Suppressor macrophage treated with lipopolysaccharide for 4 hours (primary cell): ENCODE results near the gene STEAP4.

Experiments
- DNase-seq: peaks from one replicate; pipeline ENCODE4 v3.0.0-alpha.2; 2020

STEAP4 gene

DNA sequence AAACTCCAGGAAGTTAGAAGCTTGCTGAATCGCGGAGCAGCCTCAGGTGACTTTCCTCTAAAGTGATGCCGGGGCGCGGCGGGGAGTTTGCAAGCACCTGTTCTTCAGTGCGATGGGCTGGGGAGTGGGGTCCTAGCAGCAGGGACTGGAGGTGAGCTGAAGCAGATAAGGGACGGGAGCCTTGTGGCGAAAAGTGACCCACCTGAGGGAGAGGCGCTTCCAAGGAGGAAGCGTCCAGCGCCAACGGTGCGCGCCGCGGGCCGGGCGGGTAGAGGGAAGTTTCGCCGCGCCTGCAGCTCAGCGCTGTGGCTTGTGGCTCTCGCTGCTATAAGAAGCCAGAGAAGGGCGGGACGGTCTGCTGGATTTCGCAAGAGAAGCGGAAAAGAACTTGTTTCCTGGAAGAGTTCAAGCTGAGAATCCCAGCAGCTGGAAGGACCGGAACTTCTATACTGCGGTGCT, at the start of gene STEAP4:
STEAP4 (minus strand) TSS at position 305 of the 459 bp plus-strand sequence. CDS start 22,625 bp downstream, outside the sequence.
- peak; percentile 87 for DNase-seq

- peak; percentile 44 for DNase-seq
Measured at GRCh38 chr7:88355011-88355410, 48.3 kb upstream of the STEAP4 start.

DNA sequence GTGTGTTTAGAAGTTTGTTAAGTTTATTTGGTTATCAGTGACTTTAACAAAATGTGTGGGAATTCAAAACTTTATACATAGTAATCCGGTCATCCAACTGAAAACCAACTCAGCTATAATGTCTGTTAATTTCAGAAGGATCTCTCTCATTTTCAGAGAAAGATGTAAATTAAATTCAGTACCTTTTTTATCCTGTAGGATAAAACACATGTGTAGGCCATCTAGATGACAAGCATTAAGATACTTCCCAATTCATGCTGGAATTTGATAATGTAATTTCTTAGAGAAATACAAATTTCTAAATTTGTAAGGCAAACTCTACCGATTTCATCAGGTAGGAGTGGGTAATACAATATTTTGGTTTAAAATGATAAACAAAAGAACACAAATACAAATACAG, 43.4 kb upstream of the STEAP4 start:
- DNase-seq = no peak

DNA sequence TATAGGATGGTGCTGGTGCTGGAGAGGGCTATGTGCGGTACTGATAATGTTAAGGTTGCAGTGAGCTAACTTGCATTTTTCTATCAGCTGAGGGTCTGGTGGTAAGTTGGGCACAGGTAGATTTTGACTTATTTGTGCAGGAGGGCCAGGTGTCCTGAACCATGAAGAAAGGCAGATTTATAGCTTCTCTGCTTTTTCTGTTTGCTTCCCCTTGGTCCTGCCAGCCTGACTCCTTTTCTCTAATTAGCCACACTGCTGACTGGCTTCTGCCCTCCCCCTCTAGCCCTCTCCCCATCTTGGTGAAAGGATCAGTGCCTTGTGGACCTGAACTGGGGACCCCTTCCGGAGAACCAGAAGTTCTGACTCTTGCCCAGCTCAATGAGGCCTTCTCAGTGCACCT, 40.8 kb upstream of the STEAP4 start:
- DNase-seq = no peak

DNA sequence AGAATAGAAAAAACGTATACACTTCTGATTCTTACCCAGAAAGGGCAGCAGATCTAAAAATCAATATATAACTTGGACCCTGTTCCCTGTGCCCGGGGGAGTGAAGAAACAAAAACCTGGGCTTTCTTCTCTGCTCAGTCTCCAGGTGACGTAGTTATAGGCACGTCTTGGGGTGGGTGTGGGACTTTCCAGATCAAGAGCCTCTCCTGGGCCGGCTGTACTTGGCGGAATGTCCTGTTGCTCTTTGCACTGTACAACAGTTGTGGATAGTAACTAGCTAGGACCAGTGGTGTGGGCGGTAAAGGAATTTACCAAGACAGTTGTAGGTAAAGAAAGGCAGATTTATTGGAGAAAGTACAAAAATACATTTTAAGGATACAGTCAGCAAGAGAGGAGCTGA, 40.4 kb upstream of the STEAP4 start:
- no peak for DNase-seq

DNA sequence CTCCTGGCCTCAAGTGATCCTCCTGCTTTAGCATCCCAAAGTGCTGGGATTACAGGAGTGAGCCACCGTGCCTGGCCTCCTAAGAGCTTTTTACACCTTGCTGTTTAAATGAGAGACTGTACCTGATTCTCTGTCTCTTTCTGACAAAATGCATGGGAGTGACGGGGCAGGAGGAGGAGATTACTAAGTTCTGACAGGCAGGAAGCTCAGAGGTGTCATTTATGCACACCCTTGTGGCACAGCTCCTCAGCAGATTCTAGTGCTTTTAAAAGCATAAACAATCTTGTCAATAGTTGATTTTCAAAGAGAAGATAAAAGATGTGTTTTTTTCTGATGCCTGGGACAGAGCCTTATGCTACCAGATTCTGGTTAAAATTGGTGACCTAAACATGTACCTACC, 39.7 kb upstream of the STEAP4 start:
- no peak for DNase-seq

DNA sequence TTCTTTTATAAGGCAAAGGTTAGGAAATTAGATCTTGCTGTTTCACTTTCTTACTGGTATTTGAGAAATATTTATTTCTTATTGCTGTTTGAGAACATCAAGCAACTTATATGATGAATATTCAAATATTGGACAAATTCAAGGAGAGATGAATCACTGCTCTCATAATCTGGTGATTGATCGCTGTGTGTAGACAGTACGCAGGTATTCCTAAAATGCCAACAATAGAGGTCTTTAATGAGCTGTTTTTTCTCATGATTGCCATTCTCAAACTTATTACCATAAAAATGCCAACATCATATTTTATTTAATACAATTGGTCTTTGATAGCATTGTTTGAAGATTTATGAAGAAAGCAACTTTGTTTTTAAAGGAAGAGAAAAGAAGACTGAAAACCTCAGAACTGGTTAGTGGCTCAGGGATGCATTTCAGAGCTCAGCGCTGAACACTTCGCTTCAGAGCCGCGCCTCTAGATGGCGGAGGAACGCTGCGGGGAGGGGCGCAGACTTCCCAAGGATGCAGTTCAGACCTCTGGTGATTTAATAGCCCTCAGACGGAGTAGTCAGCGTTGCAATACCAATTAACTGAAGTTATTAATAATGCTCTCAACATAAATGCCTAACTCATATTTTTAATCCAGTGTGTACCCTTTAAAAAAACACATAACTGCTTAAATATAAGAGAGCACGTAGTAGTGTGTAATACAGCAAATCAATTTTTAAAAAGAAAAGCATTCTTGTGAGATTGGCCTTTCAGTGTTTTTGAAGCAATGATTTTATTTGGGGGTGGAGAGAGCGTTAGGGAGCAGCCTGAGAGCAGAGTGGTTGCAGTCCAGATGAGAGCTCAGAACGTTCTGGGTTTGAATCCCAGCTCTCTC, 38.5 kb upstream of the STEAP4 start:
- peak; percentile 55 for DNase-seq

DNA sequence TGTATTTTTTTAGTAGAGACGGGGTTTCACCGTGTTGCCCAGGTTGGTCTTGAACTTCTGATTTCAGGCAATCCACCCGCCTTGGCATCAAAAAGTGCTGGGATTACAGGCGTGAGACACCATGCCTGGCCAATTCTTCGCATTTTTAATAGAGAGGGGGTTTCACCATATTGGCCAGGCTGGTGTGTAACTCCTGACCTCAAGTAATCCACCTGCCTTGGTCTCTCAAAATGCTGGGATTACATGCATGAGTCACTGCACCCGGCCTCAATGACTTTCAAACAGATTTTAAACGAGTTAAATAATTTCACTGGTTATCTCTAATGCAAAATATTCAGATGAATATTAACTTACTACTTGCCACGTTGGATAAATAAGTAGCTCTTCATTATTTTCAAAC, 37.6 kb upstream of the STEAP4 start:
- DNase-seq = no peak

DNA sequence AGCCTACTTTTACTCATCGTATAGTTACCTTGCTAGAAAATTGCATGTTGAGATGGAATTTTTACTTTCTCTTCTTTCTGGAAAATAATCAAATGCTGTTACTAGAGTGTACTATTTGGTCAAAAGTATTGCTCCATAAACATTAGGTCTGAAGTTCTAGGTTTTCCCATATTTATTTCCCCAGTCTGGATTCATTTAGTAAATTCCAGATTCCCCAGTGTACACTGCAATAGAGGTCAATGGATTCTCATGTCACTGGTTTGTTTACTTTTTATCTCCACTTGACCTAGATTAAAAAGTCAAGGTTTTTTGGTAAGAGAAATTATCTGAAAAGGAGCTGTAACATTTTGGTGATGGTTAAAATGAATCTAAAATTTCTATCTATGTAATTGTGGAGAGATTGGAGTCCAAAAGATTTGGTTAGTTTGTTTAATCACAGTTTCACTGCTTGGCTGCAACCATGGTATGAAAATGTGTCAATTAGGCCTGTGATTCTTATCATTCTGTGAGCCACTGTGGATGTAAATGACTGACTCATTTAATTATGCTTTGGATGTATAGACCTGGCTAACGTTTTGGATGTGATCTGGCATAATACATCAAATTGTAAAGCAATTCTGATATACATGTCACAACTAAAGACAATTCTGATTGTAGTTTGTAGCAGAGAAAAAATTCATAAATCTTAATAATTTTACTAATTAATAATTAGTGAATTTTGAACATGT, 32.7 kb upstream of the STEAP4 start:
- no peak for DNase-seq

- no peak for DNase-seq
Measured at GRCh38 chr7:88338503-88338902, 31.8 kb upstream of the STEAP4 start.

GRCh38 chr7:88337572-88337971, 30.9 kb upstream of the STEAP4 start:
- DNase-seq = peak; percentile 44

GRCh38 chr7:88331322-88331721, 24.6 kb upstream of the STEAP4 start:
- DNase-seq = no peak

GRCh38 chr7:88329532-88330463, 23.1 kb upstream of the STEAP4 start:
- no peak for DNase-seq

GRCh38 chr7:88328787-88329186, 22.1 kb upstream of the STEAP4 start:
- peak; percentile 61 for DNase-seq

DNA sequence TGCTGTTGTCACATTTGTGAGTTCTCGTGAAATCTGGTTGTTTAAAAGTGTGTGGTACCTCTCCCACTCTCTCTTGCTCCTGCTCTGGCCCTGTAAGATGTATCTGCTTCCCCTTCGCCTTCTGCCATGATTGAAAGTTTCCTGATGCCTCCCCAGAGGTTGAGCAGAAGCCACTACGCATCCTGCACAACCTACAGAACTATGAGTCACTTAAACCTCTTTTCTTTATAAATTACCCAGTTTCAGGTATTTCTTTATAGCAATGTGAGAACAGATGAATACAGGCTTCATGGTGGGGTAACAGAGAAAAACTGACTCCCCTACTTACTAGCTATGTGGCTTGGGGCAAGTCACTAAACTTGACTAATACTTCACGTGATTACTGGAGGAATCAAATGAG, 18.0 kb upstream of the STEAP4 start:
- DNase-seq = no peak

GRCh38 chr7:88322151-88322550, 15.5 kb upstream of the STEAP4 start:
- DNase-seq = peak; percentile 87

- no peak for DNase-seq
Measured at GRCh38 chr7:88321694-88322093, 15.0 kb upstream of the STEAP4 start.

GRCh38 chr7:88318196-88318595, 11.5 kb upstream of the STEAP4 start:
- DNase-seq = no peak

GRCh38 chr7:88317422-88317821, 10.7 kb upstream of the STEAP4 start:
- peak; percentile 77 for DNase-seq

DNA sequence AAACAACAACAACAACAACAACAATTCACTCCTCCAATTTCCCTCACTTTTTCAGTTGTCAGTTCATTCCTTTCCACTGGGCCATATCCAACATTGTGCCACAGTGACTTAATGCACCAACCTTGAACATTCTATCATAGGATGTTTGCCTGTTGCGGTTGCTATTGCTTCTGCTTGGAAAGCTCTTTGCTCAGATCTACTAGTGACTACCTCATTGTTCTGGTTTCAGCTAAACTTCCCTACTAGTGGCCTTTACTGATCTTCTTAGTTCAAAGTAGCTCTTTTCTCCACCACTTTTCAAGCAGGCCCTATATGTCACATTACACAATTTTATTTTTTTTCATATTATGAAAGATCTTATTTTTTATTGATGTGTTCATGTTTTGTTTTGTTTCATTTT, 9.8 kb upstream of the STEAP4 start:
- DNase-seq = peak; percentile 60

- peak; percentile 42 for DNase-seq
Measured at GRCh38 chr7:88315522-88315921, 8.8 kb upstream of the STEAP4 start.

DNA sequence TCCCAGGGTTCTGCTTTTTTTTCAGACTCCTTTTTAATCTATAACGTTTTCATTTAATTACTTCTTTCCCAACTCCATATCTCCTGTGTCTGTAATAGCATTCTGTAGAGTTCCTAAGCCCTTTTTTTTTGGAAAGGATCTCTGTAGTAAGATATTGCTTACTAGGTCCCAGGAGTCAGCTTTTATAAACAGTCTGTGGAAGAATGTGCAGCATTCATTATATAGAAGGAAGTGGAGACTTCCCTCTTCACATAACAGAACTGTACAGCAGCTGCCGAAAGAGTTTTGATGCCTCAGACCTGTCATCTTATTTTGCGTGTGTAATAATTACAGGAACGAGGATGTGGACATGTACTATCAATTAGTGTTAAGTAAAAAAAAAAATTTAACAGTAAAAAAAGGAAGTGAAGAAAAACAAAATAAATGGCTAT, 7.4 kb upstream of the STEAP4 start:
- DNase-seq = peak; percentile 68
